ENCODE data around the gene MAEL.

Gene MAEL

DNA sequence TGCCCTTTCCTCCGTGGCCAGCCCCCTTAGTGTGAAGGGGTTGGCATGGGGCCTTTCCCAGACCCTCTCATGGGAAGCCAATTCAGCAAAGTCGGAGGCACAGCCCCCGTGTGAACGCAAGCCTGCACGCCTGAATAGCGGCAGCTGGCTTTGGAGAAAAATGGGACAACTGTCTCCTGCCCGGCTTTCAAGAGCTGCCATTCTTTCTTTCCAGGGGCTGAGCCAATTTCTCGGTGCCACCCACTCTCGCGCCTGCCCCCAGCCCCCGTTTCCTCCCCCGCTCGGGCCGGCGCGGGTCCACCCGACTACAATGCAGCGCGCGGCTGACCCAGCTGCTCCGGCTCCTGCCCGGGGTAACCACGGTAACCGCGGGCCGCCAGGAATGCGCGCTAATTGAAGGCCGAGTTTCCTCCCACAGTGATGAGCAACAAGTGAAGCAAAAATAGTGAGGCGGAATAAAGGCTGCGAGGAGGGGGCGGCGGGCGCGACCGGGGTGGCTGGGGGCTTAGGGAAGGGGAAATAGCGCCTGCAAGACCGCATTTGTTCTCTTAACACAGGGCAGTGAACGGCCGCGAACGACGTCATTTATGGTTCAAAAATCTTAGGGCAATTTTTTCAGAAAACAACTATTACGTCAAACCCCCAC, 41.6 kb upstream of the MAEL start:
- Histone ChIP-seq H3K9me2 (replicated peaks; ENCODE audit: control insufficient read depth, low read length) (no peaks in the 10 kb centered on the region), H3K4me1 (ENCODE audit: control insufficient read depth, low read length) (peaks cover 26% of the 10 kb centered on the region), H4K20me1 (ENCODE audit: control insufficient read depth, insufficient read depth, low read depth, low read length) (no peaks in the 10 kb centered on the region), H3K4me2 (ENCODE audit: low read length) (peak overlapping the region; percentile 6; the same call in 1 of the 2 replicates), H3K79me2 (ENCODE audit: control insufficient read depth, low read length) (no peaks in the 10 kb centered on the region), H3K4me3 (ENCODE audit: low read length) (no peak overlapping the region), H3F3A (ENCODE audit: control insufficient read depth, insufficient read depth) (no peaks in the 10 kb centered on the region), H3K9me3 (ENCODE audit: control insufficient read depth, insufficient read depth, low read length) (no peaks in the 10 kb centered on the region), H3K27ac (ENCODE audit: low read depth, low read length) (no peak overlapping the region), H3K27me3 (ENCODE audit: control insufficient read depth, low read length) (no peaks in the 10 kb centered on the region), H3K36me3 (ENCODE audit: control insufficient read depth, low read length) (no peaks in the 10 kb centered on the region)
- TF ChIP-seq, protein P1, sequence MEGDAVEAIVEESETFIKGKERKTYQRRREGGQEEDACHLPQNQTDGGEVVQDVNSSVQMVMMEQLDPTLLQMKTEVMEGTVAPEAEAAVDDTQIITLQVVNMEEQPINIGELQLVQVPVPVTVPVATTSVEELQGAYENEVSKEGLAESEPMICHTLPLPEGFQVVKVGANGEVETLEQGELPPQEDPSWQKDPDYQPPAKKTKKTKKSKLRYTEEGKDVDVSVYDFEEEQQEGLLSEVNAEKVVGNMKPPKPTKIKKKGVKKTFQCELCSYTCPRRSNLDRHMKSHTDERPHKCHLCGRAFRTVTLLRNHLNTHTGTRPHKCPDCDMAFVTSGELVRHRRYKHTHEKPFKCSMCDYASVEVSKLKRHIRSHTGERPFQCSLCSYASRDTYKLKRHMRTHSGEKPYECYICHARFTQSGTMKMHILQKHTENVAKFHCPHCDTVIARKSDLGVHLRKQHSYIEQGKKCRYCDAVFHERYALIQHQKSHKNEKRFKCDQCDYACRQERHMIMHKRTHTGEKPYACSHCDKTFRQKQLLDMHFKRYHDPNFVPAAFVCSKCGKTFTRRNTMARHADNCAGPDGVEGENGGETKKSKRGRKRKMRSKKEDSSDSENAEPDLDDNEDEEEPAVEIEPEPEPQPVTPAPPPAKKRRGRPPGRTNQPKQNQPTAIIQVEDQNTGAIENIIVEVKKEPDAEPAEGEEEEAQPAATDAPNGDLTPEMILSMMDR (IDR thresholded peaks at IDR 0.05; ENCODE audit: low read depth, low read length, poor library complexity, severe bottlenecking) = no peak
- no peak for TF ChIP-seq EZH2phosphoT487 (IDR thresholded peaks at IDR 0.05; ENCODE audit: borderline replicate concordance, low read length)

DNA sequence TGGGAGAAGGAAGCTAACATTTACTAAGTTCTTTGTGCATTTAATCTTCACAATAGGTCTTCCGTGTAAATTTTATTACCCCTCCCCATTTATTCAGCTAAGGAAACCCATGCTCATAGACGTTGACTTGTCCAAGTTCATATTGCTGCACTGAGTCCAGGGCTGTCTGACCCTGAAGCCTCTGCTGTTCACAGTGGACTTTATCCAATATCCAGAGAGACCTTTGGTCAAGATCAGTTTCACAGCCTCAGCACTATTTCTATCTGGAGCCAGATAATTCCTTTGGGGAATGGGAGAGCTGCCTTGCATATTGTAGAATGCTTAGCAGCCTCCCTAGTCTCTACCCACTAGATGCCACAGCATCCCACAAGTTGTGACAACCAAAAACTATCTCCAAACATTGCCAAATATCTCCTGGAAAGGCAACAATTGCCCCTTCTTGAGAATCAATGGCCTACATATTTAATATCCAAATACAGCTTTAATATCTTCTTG, 40.2 kb upstream of the MAEL start:
- H3F3A ChIP-seq (ENCODE audit: control insufficient read depth, insufficient read depth) = no peaks in the 10 kb centered on the region
- H3K36me3 ChIP-seq (ENCODE audit: control insufficient read depth, low read length) = no peaks in the 10 kb centered on the region
- no peaks in the 10 kb centered on the region for H3K9me2 ChIP-seq (replicated peaks; ENCODE audit: control insufficient read depth, low read length)
- no peaks in the 10 kb centered on the region for H3K9me3 ChIP-seq (ENCODE audit: control insufficient read depth, insufficient read depth, low read length)
- H3K4me1 ChIP-seq (ENCODE audit: control insufficient read depth, low read length) = peaks cover 20% of the 10 kb centered on the region
- TF ChIP-seq EZH2phosphoT487 (IDR thresholded peaks at IDR 0.05; ENCODE audit: borderline replicate concordance, low read length) = no peak
- H3K4me3 ChIP-seq (ENCODE audit: low read length) = no peak overlapping the region
- no peaks in the 10 kb centered on the region for H4K20me1 ChIP-seq (ENCODE audit: control insufficient read depth, insufficient read depth, low read depth, low read length)
- H3K27ac ChIP-seq (ENCODE audit: low read depth, low read length) = no peak overlapping the region
- H3K4me2 ChIP-seq (ENCODE audit: low read length) = no peak overlapping the region
- H3K79me2 ChIP-seq (ENCODE audit: control insufficient read depth, low read length) = no peaks in the 10 kb centered on the region
- H3K27me3 ChIP-seq (ENCODE audit: control insufficient read depth, low read length) = no peaks in the 10 kb centered on the region

DNA sequence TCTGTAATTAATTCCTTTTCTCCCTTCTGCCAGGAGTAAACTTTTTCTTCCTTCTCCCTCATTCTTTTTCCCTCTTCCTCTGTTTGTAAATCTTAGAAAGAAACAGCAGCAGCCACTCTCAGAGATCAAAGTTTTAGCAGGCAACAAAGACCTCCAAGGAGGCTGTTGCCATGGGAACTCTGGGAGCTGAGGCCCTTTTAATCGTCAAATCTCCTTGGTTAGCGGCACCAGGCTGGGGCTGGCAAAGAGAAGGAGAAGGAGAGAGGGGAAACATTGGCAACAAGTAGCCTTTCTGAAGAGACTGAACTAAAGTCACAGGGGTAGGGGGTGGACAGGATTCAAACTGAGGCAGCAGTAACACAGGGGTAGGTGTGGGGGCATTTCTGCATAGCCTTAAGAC, 38.9 kb upstream of the MAEL start:
- Histone ChIP-seq H3K79me2 (ENCODE audit: control insufficient read depth, low read length) (no peaks in the 10 kb centered on the region), H3K4me1 (ENCODE audit: control insufficient read depth, low read length) (peaks cover 7% of the 10 kb centered on the region), H3K27ac (ENCODE audit: low read depth, low read length) (no peak overlapping the region), H3F3A (ENCODE audit: control insufficient read depth, insufficient read depth) (no peaks in the 10 kb centered on the region), H3K4me2 (ENCODE audit: low read length) (no peak overlapping the region), H3K4me3 (ENCODE audit: low read length) (no peak overlapping the region), H3K9me3 (ENCODE audit: control insufficient read depth, insufficient read depth, low read length) (no peaks in the 10 kb centered on the region), H3K9me2 (replicated peaks; ENCODE audit: control insufficient read depth, low read length) (no peaks in the 10 kb centered on the region), H3K36me3 (ENCODE audit: control insufficient read depth, low read length) (no peaks in the 10 kb centered on the region; the same call in 1 of the 2 replicates), H3K27me3 (ENCODE audit: control insufficient read depth, low read length) (no peaks in the 10 kb centered on the region), H4K20me1 (ENCODE audit: control insufficient read depth, insufficient read depth, low read depth, low read length) (no peaks in the 10 kb centered on the region)
- no peak for TF ChIP-seq EZH2phosphoT487 (IDR thresholded peaks at IDR 0.05; ENCODE audit: borderline replicate concordance, low read length)
- TF ChIP-seq, protein P1 (IDR thresholded peaks at IDR 0.05; ENCODE audit: low read depth, low read length, poor library complexity, severe bottlenecking) = no peak

DNA sequence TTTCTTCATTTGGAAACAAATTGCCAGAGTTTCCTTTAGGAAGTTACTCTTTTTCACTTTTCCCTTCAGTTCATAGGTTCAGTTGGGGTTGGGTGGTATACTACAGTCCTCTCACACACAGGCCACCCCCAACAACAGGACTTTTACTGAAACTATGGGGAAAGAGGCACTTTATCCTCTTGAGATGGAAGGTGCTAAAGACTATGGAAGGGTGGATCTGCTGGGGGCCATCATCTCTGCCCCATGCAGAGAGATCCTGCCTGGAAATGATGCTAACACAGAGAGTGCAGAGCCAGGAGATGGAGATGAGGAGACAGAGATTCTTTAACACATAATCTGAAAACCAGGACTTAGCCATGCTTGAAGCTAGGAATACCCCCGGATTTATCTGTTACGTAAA, 38.0 kb upstream of the MAEL start:
- H3F3A ChIP-seq (ENCODE audit: control insufficient read depth, insufficient read depth) = no peaks in the 10 kb centered on the region
- no peak overlapping the region for H3K4me3 ChIP-seq (ENCODE audit: low read length)
- H3K9me2 ChIP-seq (replicated peaks; ENCODE audit: control insufficient read depth, low read length) = no peaks in the 10 kb centered on the region
- no peak overlapping the region for H3K4me2 ChIP-seq (ENCODE audit: low read length)
- no peaks in the 10 kb centered on the region for H4K20me1 ChIP-seq (ENCODE audit: control insufficient read depth, insufficient read depth, low read depth, low read length)
- no peaks in the 10 kb centered on the region for H3K79me2 ChIP-seq (ENCODE audit: control insufficient read depth, low read length)
- peaks cover under 1% of the 10 kb centered on the region; the same call in 1 of the 2 replicates for H3K36me3 ChIP-seq (ENCODE audit: control insufficient read depth, low read length)
- TF ChIP-seq, protein P1 (IDR thresholded peaks at IDR 0.05; ENCODE audit: low read depth, low read length, poor library complexity, severe bottlenecking) = no peak
- TF ChIP-seq EZH2phosphoT487 (IDR thresholded peaks at IDR 0.05; ENCODE audit: borderline replicate concordance, low read length) = no peak
- no peaks in the 10 kb centered on the region for H3K27me3 ChIP-seq (ENCODE audit: control insufficient read depth, low read length)
- no peaks in the 10 kb centered on the region for H3K9me3 ChIP-seq (ENCODE audit: control insufficient read depth, insufficient read depth, low read length)
- H3K4me1 ChIP-seq (ENCODE audit: control insufficient read depth, low read length) = no peaks in the 10 kb centered on the region
- no peak overlapping the region for H3K27ac ChIP-seq (ENCODE audit: low read depth, low read length)
